GM12865 (cell line): ENCODE measurements around the gene ITSN1.
A peak's percentile ranks its signal among the peaks of the same experiment; 100 is the strongest.

Experiments used
- DNase-seq: peaks from one replicate; pipeline ENCODE4 v3.0.0; 2010; ENCODE audit warnings: low read depth
- H3K4me3 ChIP-seq: 2 replicates; pipeline ENCODE4 v1.5.1; 2011; ENCODE audit warnings: mild to moderate bottlenecking, low read depth, low read length, control low read depth
- TF ChIP-seq, protein P1 (sequence below): IDR thresholded peaks from 2 replicates; pipeline ENCODE4 v1.5.1; 2011; ENCODE audit warnings: low read length, control low read depth, low read depth, inconsistent platforms; ENCODE audit not compliant: insufficient read depth; ENCODE audit errors: missing control alignments

ITSN1 gene

GRCh38 chr21:33761441-33762036 is 119.2 kb downstream of the ITSN1 start:
- H3K4me3 ChIP-seq, result no peak overlapping the region
- TF ChIP-seq, protein P1, sequence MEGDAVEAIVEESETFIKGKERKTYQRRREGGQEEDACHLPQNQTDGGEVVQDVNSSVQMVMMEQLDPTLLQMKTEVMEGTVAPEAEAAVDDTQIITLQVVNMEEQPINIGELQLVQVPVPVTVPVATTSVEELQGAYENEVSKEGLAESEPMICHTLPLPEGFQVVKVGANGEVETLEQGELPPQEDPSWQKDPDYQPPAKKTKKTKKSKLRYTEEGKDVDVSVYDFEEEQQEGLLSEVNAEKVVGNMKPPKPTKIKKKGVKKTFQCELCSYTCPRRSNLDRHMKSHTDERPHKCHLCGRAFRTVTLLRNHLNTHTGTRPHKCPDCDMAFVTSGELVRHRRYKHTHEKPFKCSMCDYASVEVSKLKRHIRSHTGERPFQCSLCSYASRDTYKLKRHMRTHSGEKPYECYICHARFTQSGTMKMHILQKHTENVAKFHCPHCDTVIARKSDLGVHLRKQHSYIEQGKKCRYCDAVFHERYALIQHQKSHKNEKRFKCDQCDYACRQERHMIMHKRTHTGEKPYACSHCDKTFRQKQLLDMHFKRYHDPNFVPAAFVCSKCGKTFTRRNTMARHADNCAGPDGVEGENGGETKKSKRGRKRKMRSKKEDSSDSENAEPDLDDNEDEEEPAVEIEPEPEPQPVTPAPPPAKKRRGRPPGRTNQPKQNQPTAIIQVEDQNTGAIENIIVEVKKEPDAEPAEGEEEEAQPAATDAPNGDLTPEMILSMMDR, result no peak

DNA sequence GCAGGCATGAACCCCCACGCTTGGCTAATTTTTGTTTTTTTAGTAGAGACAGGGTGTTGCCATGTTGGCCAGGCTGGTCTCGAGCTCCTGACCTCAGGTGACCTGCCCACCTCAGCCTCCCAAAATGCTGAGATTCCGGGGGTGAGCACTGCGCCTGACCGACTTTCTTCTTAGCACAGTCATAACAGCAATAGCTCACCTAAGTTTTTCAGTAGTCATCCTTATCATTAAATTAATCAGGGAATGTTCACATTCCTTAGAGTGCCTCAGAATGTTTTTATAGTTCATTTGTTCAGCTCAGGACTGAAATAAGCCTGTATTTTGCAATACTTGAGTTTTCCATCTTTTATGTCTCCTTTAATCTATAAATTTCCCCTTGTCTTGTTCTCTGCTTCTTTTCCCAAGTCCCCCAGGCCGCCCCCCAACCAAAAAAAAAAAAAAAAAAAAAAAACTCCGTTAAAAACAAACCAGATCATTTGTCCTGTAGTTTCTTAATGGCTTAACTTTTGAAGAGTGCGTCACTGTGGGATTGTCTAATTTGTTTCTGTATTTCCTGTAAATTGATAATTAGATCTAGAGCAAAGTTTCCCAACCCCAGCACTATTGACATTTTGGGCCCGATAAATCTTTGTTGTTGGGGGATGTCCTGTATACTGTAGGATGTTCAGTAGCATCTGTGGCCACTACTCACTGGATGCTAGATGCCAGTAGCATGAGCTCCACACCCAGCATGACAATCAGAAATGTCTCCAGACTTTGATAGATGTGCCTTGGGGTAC is 120.7 kb downstream of the ITSN1 start:
- TF ChIP-seq, protein P1, result no peak
- DNase-seq, result no peak

More at GRCh38 chr21:33761441-33762036, 119.2 kb downstream of the ITSN1 start:
- peak; percentile 35 for DNase-seq

GRCh38 chr21:33763582-33763899 is 121.2 kb downstream of the ITSN1 start:
- DNase-seq, result no peak
- TF ChIP-seq, protein P1, result no peak

More for the DNA sequence above, 120.7 kb downstream of the ITSN1 start:
- no peak overlapping the region for H3K4me3 ChIP-seq

DNA sequence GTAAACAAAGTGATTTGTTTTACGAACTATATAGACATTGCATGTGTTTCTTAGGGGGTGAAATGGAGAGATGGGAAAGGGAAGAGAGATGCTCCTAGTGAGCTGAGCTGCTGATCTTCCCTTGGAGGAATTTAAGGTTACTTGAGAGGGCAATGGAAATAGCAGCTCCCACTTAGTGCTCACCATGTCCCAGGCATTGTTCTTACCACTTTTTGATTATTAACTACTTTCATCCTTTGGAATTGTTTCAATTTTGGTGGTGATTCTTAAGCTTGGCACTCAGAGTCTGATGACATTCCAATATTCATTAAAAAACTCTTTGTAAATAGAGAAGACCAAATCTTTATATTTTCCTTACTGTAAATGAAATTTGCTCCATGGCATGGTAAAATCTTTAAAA is 124.9 kb downstream of the ITSN1 start:
- TF ChIP-seq, protein P1, result no peak
- DNase-seq, result no peak
- no peak overlapping the region for H3K4me3 ChIP-seq

More at GRCh38 chr21:33763582-33763899, 121.2 kb downstream of the ITSN1 start:
- H3K4me3 ChIP-seq, result no peak overlapping the region

DNA sequence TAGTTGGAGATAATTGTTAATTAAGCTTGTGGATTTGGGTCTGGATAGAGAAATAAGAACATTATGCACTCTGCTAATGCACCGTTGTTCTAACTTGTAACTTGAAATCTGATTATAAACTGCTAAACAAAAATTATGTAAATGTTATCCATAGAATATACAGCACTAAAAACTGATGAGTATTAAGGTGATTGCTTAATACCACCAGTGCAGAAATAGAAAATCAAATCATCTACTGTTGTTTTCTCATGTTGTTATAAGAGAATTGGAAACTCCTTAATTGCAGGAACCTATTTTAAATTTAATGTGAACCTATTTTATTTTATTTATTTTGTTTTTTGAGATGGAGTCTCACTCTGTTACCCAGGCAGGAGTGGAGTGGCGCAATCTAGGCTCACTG is 125.7 kb downstream of the ITSN1 start:
- DNase-seq, result no peak
- H3K4me3 ChIP-seq, result no peak overlapping the region
- TF ChIP-seq, protein P1, result no peak

GRCh38 chr21:33769057-33769456 is 126.8 kb downstream of the ITSN1 start:
- TF ChIP-seq, protein P1, result no peak
- no peak for DNase-seq
- no peak overlapping the region for H3K4me3 ChIP-seq
